Peyer's patch (tissue), 4 donors: ENCODE measurements around the gene NSG1.

ENCODE experiments used
- POLR2A ChIP-seq, 2 donors: fragments of 450-650 bp; IDR thresholded peaks; one replicate each; pipeline ENCODE4 v1.5.1; 2017; ENCODE audit warnings: antibody characterized with exemption in 2 of 2, mild to moderate bottlenecking in 2 of 2, moderate library complexity in 2 of 2
- TF ChIP-seq, protein P1 (sequence below), 6 experiments: fragments of 450-650 bp in 4 of 6; fragments of 200-600 bp in 2 of 6; sonication (generic) in 1 of 6; IDR thresholded peaks; one replicate each; pipeline ENCODE4 v1.5.1; 2017 to 2019; ENCODE audit warnings: antibody characterized with exemption in 6 of 6, mild to moderate bottlenecking in 3 of 6, moderate library complexity in 1 of 6

GRCh38 chr4:4413806-4414205, 26.9 kb downstream of the NSG1 start:
- TF ChIP-seq, protein P1, sequence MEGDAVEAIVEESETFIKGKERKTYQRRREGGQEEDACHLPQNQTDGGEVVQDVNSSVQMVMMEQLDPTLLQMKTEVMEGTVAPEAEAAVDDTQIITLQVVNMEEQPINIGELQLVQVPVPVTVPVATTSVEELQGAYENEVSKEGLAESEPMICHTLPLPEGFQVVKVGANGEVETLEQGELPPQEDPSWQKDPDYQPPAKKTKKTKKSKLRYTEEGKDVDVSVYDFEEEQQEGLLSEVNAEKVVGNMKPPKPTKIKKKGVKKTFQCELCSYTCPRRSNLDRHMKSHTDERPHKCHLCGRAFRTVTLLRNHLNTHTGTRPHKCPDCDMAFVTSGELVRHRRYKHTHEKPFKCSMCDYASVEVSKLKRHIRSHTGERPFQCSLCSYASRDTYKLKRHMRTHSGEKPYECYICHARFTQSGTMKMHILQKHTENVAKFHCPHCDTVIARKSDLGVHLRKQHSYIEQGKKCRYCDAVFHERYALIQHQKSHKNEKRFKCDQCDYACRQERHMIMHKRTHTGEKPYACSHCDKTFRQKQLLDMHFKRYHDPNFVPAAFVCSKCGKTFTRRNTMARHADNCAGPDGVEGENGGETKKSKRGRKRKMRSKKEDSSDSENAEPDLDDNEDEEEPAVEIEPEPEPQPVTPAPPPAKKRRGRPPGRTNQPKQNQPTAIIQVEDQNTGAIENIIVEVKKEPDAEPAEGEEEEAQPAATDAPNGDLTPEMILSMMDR (IDR thresholded peaks at IDR 0.05), result no peak
- no peak for TF ChIP-seq POLR2A (IDR thresholded peaks at IDR 0.05)
